CD4-positive, alpha-beta T cell (primary cell): ENCODE data around the gene LAMA2. TPM values are rescaled to one million over a fixed set of nuclear protein-coding genes. Genes with fewer than 3 reads are reported as not detected.

ENCODE experiments used
- ATAC-seq: fragments of 200-7000 bp; cut with Tn5 transposase; one replicate; pipeline ENCODE4 v1.10.0; 2022; ENCODE audit warnings: mild to moderate bottlenecking; ENCODE audit not compliant: poor library complexity
- CTCF ChIA-PET: fragments of 350-600 bp; sonication (Branson Sonifier 250); formaldehyde crosslinking; loops from one replicate; lab custom pipeline; 2021; ENCODE audit warnings: antibody characterized with exemption, inconsistent platforms; lab: Charles Lee
- POLR2A ChIA-PET: fragments of 350-600 bp; sonication (Branson Sonifier 250); formaldehyde crosslinking; loops from one replicate; lab custom pipeline; 2021; ENCODE audit warnings: antibody characterized with exemption, inconsistent platforms; lab: Charles Lee
- DNase-seq, 14 experiments: peaks; one replicate each; pipeline ENCODE4 v3.0.0-alpha.2; 2013 to 2020; ENCODE audit warnings: mixed read lengths in 2 of 14
- H3K27ac ChIP-seq, 2 donors: one replicate each; pipeline versions ENCODE4 v1.5.1 to v1.7.0; 2013; ENCODE audit warnings: low read length in 2 of 2, low read depth in 1 of 2, mild to moderate bottlenecking in 1 of 2
- H3K27me3 ChIP-seq, 2 experiments: 1 replicate in 1 of 2; 2 replicates in 1 of 2; pipeline versions ENCODE4 v1.6.1 to v1.7.0; 2013; ENCODE audit warnings: low read length in 2 of 2, control low read depth in 1 of 2, mild to moderate bottlenecking in 1 of 2, moderate library complexity in 1 of 2; ENCODE audit not compliant: insufficient read depth in 2 of 2, control insufficient read depth in 1 of 2
- H3K36me3 ChIP-seq: one replicate; pipeline ENCODE4 v1.6.1; 2013; ENCODE audit warnings: low read length, control low read depth; ENCODE audit not compliant: insufficient read depth
- H3K4me1 ChIP-seq: one replicate; pipeline ENCODE4 v1.6.1; 2013; ENCODE audit warnings: low read length, control low read depth; ENCODE audit not compliant: insufficient read depth
- H3K4me3 ChIP-seq: one replicate; pipeline ENCODE4 v1.5.1; 2013; ENCODE audit warnings: mild to moderate bottlenecking, low read length, moderate library complexity
- H3K9me3 ChIP-seq, 2 experiments: 1 replicate in 1 of 2; 2 replicates in 1 of 2; pipeline versions ENCODE4 v1.6.1 to v1.7.0; 2013; ENCODE audit warnings: low read length in 2 of 2, mild to moderate bottlenecking in 2 of 2, control low read depth in 1 of 2, moderate library complexity in 1 of 2; ENCODE audit not compliant: control insufficient read depth in 1 of 2, insufficient read depth in 1 of 2
- H3K27ac Mint-ChIP-seq: one replicate; pipeline ENCODE4 v1.8.0; 2020; ENCODE audit warnings: mixed read lengths
- H3K27me3 Mint-ChIP-seq: one replicate; pipeline ENCODE4 v1.8.0; 2021; ENCODE audit warnings: mixed read lengths
- H3K36me3 Mint-ChIP-seq: one replicate; pipeline ENCODE4 v1.8.0; 2021; ENCODE audit warnings: low read depth, mixed read lengths
- H3K4me1 Mint-ChIP-seq: one replicate; pipeline ENCODE4 v1.8.0; 2021; ENCODE audit warnings: low read depth, mixed read lengths
- H3K4me3 Mint-ChIP-seq: one replicate; pipeline ENCODE4 v1.8.0; 2020; ENCODE audit warnings: mild to moderate bottlenecking, mixed read lengths
- H3K9me3 Mint-ChIP-seq: one replicate; pipeline ENCODE4 v1.8.0; 2020; ENCODE audit warnings: mixed read lengths
- CTCF ChIP-seq: fragments of 200-600 bp; IDR thresholded peaks from one replicate; pipeline ENCODE4 v1.8.0; 2022; ENCODE audit warnings: antibody characterized with exemption, mild to moderate bottlenecking
- intact Hi-C, 2 experiments: fragments of 100-400 bp; cut with DNase I in 1 of 2; cut with micrococcal nuclease in 1 of 2; formaldehyde crosslinking; loops; one replicate each; pipeline versions ENCODE4 v1.15.1 to v1.9.0; 2023 to 2025; cut with DNase I, micrococcal nuclease
- total RNA-seq, 174 experiments: library from RNA in 2 of 174; stranded (reverse) in 2 of 174; gene quantifications; one replicate each; pipeline ENCODE4 v1.2.3 and lab custom pipeline; 2021 to 2026

The LAMA2 gene
- total RNA-seq, 2 experiments from 2014 or later = 0.05 to 0.06 TPM

DNA sequence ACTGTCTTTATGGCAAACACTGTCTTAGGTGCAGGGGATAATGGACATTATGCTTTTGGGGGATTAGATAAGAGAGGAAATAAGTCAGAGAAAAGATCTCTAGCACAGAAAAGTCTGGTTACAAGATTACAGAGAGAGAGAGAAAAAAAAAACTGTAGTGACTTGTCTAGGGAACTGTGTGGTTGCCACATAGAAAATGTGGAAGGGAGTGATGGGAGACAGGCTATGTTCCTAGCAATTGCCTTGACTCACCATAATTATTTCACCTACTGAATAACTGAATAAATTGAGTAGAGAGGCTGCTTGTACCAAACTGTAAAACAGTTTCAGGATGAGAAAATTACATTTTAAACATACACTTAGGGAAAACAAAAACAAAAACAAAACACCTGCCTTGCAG is 229.7 kb downstream of the LAMA2 start:
- Mint-ChIP-seq H3K36me3 (no peaks in the 10 kb centered on the region), H3K27me3 (peaks cover 11% of the 10 kb centered on the region), H3K9me3 (no peaks in the 10 kb centered on the region), H3K4me3 (no peak overlapping the region), H3K4me1 (no peaks in the 10 kb centered on the region), H3K27ac (no peak overlapping the region)
- intact Hi-C loops = no loop called here
- no peak overlapping the region for H3K4me3 ChIP-seq
- no peak for TF ChIP-seq CTCF
- no peak overlapping the region for H3K27ac ChIP-seq
- no peaks in the 10 kb centered on the region for H3K4me1 ChIP-seq
- POLR2A ChIA-PET = no interaction called here
- ATAC-seq = no peak
- CTCF ChIA-PET = no interaction called here
- H3K36me3 ChIP-seq = no peaks in the 10 kb centered on the region
- H3K27me3 ChIP-seq = no peaks in the 10 kb centered on the region
- DNase-seq = no peak
- no peaks in the 10 kb centered on the region for H3K9me3 ChIP-seq

DNA sequence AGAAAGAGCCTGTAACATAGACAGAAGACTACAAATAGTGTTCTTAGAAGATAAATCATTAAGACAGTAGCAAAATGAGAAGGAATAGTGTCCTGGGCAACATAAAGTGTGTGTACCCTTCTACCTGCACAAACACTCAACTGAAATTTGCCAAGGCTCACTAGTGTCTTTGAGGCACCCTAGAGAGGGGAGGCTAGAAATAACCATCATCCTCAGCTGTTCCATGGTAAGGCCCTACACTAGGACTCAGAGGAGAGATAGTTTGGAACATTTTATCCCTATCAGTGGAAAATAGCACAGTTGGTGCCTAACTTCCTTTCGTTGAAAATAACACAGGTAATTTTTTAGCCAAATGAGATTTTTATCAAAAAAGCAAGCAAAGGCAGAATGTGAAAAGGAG is 230.7 kb downstream of the LAMA2 start:
- no peak for TF ChIP-seq CTCF
- ATAC-seq (no peak), DNase-seq (no peak)
- H3K27me3 Mint-ChIP-seq = peaks cover 14% of the 10 kb centered on the region
- H3K4me3 Mint-ChIP-seq = no peak overlapping the region
- intact Hi-C loops = no loop called here
- no peak overlapping the region for H3K4me3 ChIP-seq
- H3K36me3 ChIP-seq = no peaks in the 10 kb centered on the region
- CTCF ChIA-PET = no interaction called here
- H3K9me3 Mint-ChIP-seq = no peaks in the 10 kb centered on the region
- H3K36me3 Mint-ChIP-seq = no peaks in the 10 kb centered on the region
- no peaks in the 10 kb centered on the region for H3K4me1 ChIP-seq
- H3K27me3 ChIP-seq = no peaks in the 10 kb centered on the region
- no peak overlapping the region for H3K27ac ChIP-seq
- POLR2A ChIA-PET = no interaction called here
- no peaks in the 10 kb centered on the region for H3K9me3 ChIP-seq
- no peak overlapping the region for H3K27ac Mint-ChIP-seq
- H3K4me1 Mint-ChIP-seq = no peaks in the 10 kb centered on the region

GRCh38 chr6:129114636-129115391 is 231.9 kb downstream of the LAMA2 start:
- intact Hi-C loops = no loop called here
- CTCF ChIA-PET = no interaction called here

More at GRCh38 chr6:129114636-129115391, 231.9 kb downstream of the LAMA2 start:
- Histone ChIP-seq H3K4me3 (no peak overlapping the region), H3K9me3 (no peaks in the 10 kb centered on the region), H3K27ac (no peak overlapping the region), H3K27me3 (no peaks in the 10 kb centered on the region), H3K4me1 (no peaks in the 10 kb centered on the region), H3K36me3 (no peaks in the 10 kb centered on the region)
- Mint-ChIP-seq H3K9me3 (no peaks in the 10 kb centered on the region), H3K36me3 (no peaks in the 10 kb centered on the region), H3K4me1 (no peaks in the 10 kb centered on the region), H3K4me3 (no peak overlapping the region), H3K27ac (no peak overlapping the region), H3K27me3 (peaks cover 10% of the 10 kb centered on the region)
- no peak for DNase-seq
- POLR2A ChIA-PET = no interaction called here
- TF ChIP-seq CTCF = no peak
- ATAC-seq = no peak
